HEK293 (cell line): ENCODE data around the gene KLK11.

Source experiments
- CTCF ChIA-PET: fragments of 350-600 bp; formaldehyde crosslinking; extraction: SDS; loops from one replicate; lab custom pipeline; 2021; ENCODE audit warnings: antibody characterized with exemption; lab: Yijun Ruan, JAX
- POLR2A ChIA-PET: fragments of 300-600 bp; formaldehyde crosslinking; extraction: SDS; loops from one replicate; lab custom pipeline; 2020; ENCODE audit warnings: antibody characterized with exemption, inconsistent platforms; lab: Yijun Ruan, JAX
- H3K27ac ChIP-seq: fragments of 200-500 bp; sonication (Bioruptor generic); 2 replicates; pipeline ENCODE4 v1.5.1; 2014; ENCODE audit warnings: low read depth, low read length, control low read depth, inconsistent platforms; ENCODE audit errors: extremely low read depth
- H3K36me3 ChIP-seq, 2 experiments: fragments of 200-500 bp in 1 of 2; sonication (Bioruptor generic) in 1 of 2; 1 replicate in 1 of 2; 2 replicates in 1 of 2; pipeline ENCODE4 v1.5.1; 2014 to 2017; ENCODE audit warnings: inconsistent platforms in 2 of 2, low read length in 2 of 2; ENCODE audit not compliant: control insufficient read depth in 2 of 2, insufficient read depth in 1 of 2
- H3K4me1 ChIP-seq: fragments of 200-500 bp; sonication (Bioruptor generic); 2 replicates; pipeline ENCODE4 v1.5.1; 2014; ENCODE audit warnings: mild to moderate bottlenecking, low read length, inconsistent platforms; ENCODE audit not compliant: control insufficient read depth, insufficient read depth
- H3K4me3 ChIP-seq: 2 replicates; pipeline ENCODE4 v1.5.1; 2011; ENCODE audit warnings: low read depth, mild to moderate bottlenecking, control low read depth, low read length, moderate library complexity
- H3K9me3 ChIP-seq: fragments of 200-500 bp; sonication (Bioruptor generic); 2 replicates; pipeline ENCODE4 v1.5.1; 2014; ENCODE audit warnings: low read depth, low read length, inconsistent platforms; ENCODE audit not compliant: control insufficient read depth, insufficient read depth
- BCL11A ChIP-seq: fragments of 450-650 bp; formaldehyde crosslinking; IDR thresholded peaks from 2 replicates; pipeline ENCODE4 v1.5.1; 2016; ENCODE audit warnings: low read depth, missing biosample characterization, missing genetic modification characterization
- EGR2 ChIP-seq: fragments of 450-650 bp; formaldehyde crosslinking; IDR thresholded peaks from 2 replicates; pipeline ENCODE4 v1.5.1; 2016; ENCODE audit warnings: low read depth, missing biosample characterization, missing genetic modification characterization
- KLF9 ChIP-seq: fragments of 450-650 bp; formaldehyde crosslinking; IDR thresholded peaks from 2 replicates; pipeline ENCODE4 v1.5.1; 2016; ENCODE audit warnings: missing biosample characterization, missing genetic modification characterization, low read depth
- OVOL3 ChIP-seq: fragments of 450-650 bp; formaldehyde crosslinking; IDR thresholded peaks from 2 replicates; pipeline ENCODE4 v1.5.1; 2016; ENCODE audit warnings: missing biosample characterization, missing genetic modification characterization
- TCF7L2 ChIP-seq: IDR thresholded peaks from 2 replicates; pipeline ENCODE4 v1.6.1; 2011; ENCODE audit warnings: low read depth, mild to moderate bottlenecking, inconsistent platforms, low read length, moderate library complexity, borderline replicate concordance
- ZBTB8A ChIP-seq: fragments of 450-650 bp; formaldehyde crosslinking; IDR thresholded peaks from 2 replicates; pipeline ENCODE4 v1.5.1; 2016; ENCODE audit warnings: missing biosample characterization, missing genetic modification characterization
- ZNF155 ChIP-seq: fragments of 450-650 bp; formaldehyde crosslinking; IDR thresholded peaks from 2 replicates; pipeline ENCODE4 v1.5.1; 2016; ENCODE audit warnings: missing biosample characterization, missing genetic modification characterization
- ZNF16 ChIP-seq: fragments of 450-650 bp; formaldehyde crosslinking; IDR thresholded peaks from 2 replicates; pipeline ENCODE4 v1.5.1; 2016; ENCODE audit warnings: low read depth, missing biosample characterization, missing genetic modification characterization
- ZNF19 ChIP-seq: fragments of 450-650 bp; formaldehyde crosslinking; IDR thresholded peaks from 2 replicates; pipeline ENCODE4; 2016; ENCODE audit warnings: missing biosample characterization, missing genetic modification characterization, low read depth
- ZNF426 ChIP-seq: fragments of 450-650 bp; formaldehyde crosslinking; IDR thresholded peaks from 2 replicates; pipeline ENCODE4 v1.5.1; 2017; ENCODE audit warnings: missing biosample characterization, missing genetic modification characterization, mild to moderate bottlenecking, inconsistent platforms, moderate library complexity
- ZNF473 ChIP-seq: fragments of 450-650 bp; formaldehyde crosslinking; IDR thresholded peaks from 2 replicates; pipeline ENCODE4 v1.5.1; 2017; ENCODE audit warnings: missing biosample characterization, missing genetic modification characterization
- ZNF747 ChIP-seq: fragments of 450-650 bp; formaldehyde crosslinking; IDR thresholded peaks from 2 replicates; pipeline ENCODE4 v1.5.1; 2016; ENCODE audit warnings: missing biosample characterization, missing genetic modification characterization
- ZNF777 ChIP-seq: fragments of 450-650 bp; formaldehyde crosslinking; IDR thresholded peaks from 2 replicates; pipeline ENCODE4 v1.5.1; 2017; ENCODE audit warnings: missing biosample characterization, missing genetic modification characterization, borderline replicate concordance
- TF ChIP-seq, protein P1 (sequence below): fragments of 450-650 bp; formaldehyde crosslinking; IDR thresholded peaks from 2 replicates; pipeline ENCODE4 v1.5.1; 2016; ENCODE audit warnings: missing biosample characterization, missing genetic modification characterization
- TF ChIP-seq, protein P2 (sequence below): fragments of 450-650 bp; formaldehyde crosslinking; IDR thresholded peaks from 2 replicates; pipeline ENCODE4 v1.5.1; 2016; ENCODE audit warnings: missing biosample characterization, missing genetic modification characterization

Gene KLK11

DNA sequence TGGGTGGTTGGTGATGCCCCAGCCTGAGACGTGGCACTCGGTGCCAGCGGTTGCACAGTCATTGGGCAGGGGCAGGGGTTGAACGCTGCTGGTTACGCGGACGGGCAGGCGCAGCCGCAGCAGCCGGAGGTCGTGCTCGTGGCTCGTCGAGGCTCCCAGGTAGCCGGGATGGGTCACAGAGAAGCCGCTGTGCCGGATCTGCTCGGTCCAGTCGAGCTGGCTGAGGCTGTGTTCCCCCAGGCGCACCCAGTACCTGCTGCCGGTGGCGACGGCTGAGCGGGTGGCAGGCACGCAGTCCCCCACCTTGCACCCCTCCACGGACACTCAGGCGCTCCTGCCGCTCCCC, 5.4 kb upstream of the KLK11 start:
- TF ChIP-seq ZNF19 (tag by site-specific recombination), result no peak
- TF ChIP-seq ZBTB8A, result no peak
- TF ChIP-seq ZNF155 (tag by site-specific recombination), result no peak
- 0 out of 2 replicates have a peak, but pooled peaks have one; percentile 1 for TF ChIP-seq BCL11A (tag by site-specific recombination)
- TF ChIP-seq ZNF473, result no peak
- no peak for TF ChIP-seq OVOL3 (tag by site-specific recombination)
- no peak overlapping the region for H3K4me3 ChIP-seq
- H3K36me3 ChIP-seq, result no peaks in the 10 kb centered on the region
- CTCF ChIA-PET, result no interaction called here
- H3K27ac ChIP-seq, result no peak overlapping the region
- H3K4me1 ChIP-seq, result no peaks in the 10 kb centered on the region
- POLR2A ChIA-PET, result no interaction called here
- no peaks in the 10 kb centered on the region for H3K9me3 ChIP-seq

DNA sequence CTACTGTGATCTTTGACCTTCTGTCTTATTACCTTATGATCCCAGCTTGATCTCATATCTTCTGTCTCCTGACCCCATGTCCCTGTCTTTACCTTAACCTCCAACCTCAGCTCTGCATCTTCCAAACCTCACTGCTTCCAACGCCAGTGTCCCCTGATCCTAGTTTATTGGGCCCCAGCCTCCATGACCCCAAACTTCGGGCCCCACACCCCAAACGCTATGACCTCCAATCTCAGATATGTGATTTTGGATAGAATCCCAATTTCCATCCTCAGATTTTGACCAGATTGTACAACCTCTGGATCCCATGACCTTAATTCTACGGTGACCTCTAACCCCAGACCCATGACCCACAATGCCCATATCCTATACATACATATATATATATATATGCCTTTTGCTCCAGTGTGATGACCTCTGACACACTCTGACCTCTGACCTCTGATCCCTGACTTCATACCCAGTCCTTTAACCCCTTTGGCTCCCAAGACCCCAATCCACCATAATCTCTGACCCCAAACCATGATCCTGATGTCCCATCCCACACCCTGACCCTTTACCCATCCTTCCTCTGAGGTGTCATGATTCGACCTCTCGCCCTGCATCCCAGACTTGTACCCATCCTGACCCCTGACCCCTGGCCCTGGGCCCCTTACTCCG, 4.9 kb upstream of the KLK11 start:
- Histone ChIP-seq H3K4me1 (no peaks in the 10 kb centered on the region), H3K4me3 (no peak overlapping the region), H3K27ac (no peak overlapping the region), H3K9me3 (no peaks in the 10 kb centered on the region), H3K36me3 (no peaks in the 10 kb centered on the region)
- ChIA-PET CTCF (interaction anchor here (0.7 kb wide), 1 partner anchor 8 kb away, joined by 4 read pairs; no protein-coding TSS in a partner anchor), POLR2A (no interaction called here)
- TF ChIP-seq, protein P1, sequence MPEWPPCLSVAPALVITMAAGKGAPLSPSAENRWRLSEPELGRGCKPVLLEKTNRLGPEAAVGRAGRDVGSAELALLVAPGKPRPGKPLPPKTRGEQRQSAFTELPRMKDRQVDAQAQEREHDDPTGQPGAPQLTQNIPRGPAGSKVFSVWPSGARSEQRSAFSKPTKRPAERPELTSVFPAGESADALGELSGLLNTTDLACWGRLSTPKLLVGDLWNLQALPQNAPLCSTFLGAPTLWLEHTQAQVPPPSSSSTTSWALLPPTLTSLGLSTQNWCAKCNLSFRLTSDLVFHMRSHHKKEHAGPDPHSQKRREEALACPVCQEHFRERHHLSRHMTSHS (tag by site-specific recombination), result no peak
- TF ChIP-seq TCF7L2 (no peak), BCL11A (tag by site-specific recombination) (peak; percentile 44; the same call in 1 of the 2 replicates)

DNA sequence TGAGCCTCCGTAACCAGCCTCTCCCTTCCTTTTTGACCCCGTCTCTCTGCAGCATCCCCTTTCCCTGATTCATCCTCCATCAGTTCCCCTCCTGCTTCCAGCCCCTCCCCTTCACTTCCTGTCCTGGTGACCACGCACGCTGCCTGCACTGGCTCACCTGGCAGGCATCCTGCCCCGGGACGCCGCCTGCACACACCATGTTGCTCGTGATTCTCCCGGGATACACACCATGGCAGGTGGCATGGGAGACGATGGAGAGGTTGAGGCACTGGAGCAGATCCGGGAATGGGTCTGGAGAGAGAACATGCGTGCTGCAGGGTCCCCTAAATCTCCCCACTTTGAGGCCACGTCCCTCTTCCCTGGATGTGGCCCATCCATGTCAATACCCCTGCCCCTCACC, 4.2 kb upstream of the KLK11 start:
- no peaks in the 10 kb centered on the region for H3K36me3 ChIP-seq
- H3K4me1 ChIP-seq, result no peaks in the 10 kb centered on the region
- H3K27ac ChIP-seq, result no peak overlapping the region
- H3K9me3 ChIP-seq, result no peaks in the 10 kb centered on the region
- POLR2A ChIA-PET, result no interaction called here
- TF ChIP-seq ZNF16 (tag by site-specific recombination), result no peak
- TF ChIP-seq ZNF747 (tag by site-specific recombination), result no peak
- TF ChIP-seq ZNF777, result no peak
- TF ChIP-seq KLF9 (tag by site-specific recombination), result no peak
- TF ChIP-seq ZNF426 (tag by site-specific recombination), result no peak
- TF ChIP-seq, protein P2, sequence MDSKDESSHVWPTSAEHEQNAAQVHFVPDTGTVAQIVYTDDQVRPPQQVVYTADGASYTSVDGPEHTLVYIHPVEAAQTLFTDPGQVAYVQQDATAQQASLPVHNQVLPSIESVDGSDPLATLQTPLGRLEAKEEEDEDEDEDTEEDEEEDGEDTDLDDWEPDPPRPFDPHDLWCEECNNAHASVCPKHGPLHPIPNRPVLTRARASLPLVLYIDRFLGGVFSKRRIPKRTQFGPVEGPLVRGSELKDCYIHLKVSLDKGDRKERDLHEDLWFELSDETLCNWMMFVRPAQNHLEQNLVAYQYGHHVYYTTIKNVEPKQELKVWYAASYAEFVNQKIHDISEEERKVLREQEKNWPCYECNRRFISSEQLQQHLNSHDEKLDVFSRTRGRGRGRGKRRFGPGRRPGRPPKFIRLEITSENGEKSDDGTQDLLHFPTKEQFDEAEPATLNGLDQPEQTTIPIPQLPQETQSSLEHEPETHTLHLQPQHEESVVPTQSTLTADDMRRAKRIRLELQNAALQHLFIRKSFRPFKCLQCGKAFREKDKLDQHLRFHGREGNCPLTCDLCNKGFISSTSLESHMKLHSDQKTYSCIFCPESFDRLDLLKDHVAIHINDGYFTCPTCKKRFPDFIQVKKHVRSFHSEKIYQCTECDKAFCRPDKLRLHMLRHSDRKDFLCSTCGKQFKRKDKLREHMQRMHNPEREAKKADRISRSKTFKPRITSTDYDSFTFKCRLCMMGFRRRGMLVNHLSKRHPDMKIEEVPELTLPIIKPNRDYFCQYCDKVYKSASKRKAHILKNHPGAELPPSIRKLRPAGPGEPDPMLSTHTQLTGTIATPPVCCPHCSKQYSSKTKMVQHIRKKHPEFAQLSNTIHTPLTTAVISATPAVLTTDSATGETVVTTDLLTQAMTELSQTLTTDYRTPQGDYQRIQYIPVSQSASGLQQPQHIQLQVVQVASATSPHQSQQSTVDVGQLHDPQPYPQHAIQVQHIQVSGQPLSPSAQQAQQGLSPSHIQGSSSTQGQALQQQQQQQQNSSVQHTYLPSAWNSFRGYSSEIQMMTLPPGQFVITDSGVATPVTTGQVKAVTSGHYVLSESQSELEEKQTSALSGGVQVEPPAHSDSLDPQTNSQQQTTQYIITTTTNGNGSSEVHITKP (tag by site-specific recombination), result no peak
- no peak for TF ChIP-seq EGR2 (tag by site-specific recombination)
- no peak overlapping the region for H3K4me3 ChIP-seq
- CTCF ChIA-PET, result interaction anchor here (0.7 kb wide), 1 partner anchor 8 kb away, joined by 4 read pairs; no protein-coding TSS in a partner anchor
